HG03045 (cell line): ENCODE data around the gene GRIP1.

Source experiments
- ATAC-seq: cut with Tn5 transposase; IDR thresholded peaks from one replicate; pipeline ENCODE4 v1.9.1; 2021; ENCODE audit warnings: mild to moderate bottlenecking, moderate library complexity; ENCODE audit not compliant: unreplicated experiment

Gene GRIP1

GRCh38 chr12:66692986-66693385, 14.1 kb upstream of the GRIP1 start:
- ATAC-seq: no peak

DNA sequence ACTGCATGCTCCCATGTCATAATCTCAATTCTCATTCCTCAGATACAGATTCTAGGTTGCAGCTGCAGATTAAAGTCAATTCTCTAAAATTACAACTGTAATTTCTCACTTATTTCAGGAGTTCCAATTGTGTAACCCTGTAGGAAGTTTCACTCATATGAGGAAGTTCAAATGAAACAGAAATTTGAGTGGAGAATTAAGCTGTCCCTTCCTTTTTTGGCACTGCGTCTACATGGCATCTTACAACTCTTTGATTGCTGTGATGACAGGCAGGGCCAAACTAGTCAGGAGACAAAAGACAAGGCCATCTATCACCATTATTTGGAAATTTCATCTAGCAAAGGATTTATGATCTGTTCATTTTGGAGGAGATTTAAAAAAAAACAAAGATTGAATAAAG, 13.3 kb upstream of the GRIP1 start:
- no peak for ATAC-seq

- ATAC-seq: peak; percentile 75
These were observed 10.1 kb upstream of the GRIP1 start for GRCh38 chr12:66688846-66689439.

DNA sequence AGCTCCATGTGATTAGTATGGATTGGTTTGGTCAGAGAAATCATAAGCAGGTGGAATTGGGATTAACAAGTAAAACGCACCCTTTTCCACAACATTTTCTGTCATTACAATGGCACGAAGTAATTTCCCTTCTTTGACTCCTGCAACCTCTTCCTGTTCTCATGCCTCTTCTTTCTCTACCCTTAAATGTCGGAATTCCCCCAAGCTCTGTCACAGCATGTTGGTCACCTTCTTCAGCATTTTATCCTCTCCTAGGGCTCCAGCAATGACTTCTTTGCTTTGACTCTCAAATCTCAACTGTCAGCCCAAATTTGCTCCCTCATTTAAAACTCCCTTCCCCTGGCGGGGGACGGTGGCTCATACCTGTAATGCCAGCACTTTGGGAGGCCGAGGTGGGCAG, 5.3 kb upstream of the GRIP1 start:
- no peak for ATAC-seq

- no peak for ATAC-seq
These were observed 4.9 kb upstream of the GRIP1 start for GRCh38 chr12:66683822-66684221.

DNA sequence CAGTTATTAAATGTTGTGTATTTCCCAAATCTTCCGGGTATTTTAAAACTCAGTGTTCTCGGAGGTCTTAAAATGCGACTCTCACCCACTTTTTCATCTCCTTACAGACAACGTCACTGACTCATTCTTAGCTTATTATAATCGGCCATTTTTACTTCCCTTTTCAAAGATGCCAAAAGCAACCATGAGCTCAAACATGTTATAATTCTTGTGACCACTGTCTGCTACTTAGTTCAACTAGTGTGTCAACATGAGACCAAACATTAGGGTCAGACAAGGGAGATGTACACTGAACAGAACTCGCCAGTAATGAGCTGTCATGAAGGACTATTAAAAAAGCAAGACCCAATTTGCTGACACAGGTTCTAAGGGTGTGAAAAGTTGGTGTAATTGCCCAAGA, 4.2 kb upstream of the GRIP1 start:
- no peak for ATAC-seq

DNA sequence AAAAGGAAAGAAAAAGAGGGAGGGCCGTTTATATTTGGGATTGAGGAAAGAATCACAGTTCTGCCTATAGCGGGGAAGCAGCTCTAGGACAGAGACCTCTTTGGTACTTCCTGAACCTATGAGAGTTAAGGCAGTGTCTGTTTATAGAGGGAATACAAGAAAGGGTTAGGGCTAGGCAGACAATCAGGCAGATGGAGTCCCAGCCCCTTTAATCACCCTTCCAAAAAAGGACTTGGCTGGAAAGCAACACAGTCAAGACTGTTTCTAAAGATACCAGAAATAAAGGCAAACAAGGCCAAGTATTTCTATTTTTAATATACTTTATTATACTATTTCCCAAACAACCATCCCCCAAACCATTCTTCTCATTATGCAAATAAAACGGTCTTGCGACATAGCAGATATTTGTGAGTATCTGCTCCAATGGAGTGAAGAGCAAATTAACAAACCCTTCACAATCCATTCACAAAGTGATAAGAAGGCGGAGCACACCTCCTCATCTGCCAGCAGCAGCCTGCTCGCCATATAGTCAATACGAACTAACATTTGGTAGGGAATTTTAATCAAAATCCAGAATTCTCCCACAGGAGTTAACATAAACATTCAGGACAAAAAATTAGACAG, 697 bp upstream of the GRIP1 start:
- no peak for ATAC-seq

GRCh38 chr12:66676241-66676640, 2.6 kb downstream of the GRIP1 start:
- no peak for ATAC-seq

DNA sequence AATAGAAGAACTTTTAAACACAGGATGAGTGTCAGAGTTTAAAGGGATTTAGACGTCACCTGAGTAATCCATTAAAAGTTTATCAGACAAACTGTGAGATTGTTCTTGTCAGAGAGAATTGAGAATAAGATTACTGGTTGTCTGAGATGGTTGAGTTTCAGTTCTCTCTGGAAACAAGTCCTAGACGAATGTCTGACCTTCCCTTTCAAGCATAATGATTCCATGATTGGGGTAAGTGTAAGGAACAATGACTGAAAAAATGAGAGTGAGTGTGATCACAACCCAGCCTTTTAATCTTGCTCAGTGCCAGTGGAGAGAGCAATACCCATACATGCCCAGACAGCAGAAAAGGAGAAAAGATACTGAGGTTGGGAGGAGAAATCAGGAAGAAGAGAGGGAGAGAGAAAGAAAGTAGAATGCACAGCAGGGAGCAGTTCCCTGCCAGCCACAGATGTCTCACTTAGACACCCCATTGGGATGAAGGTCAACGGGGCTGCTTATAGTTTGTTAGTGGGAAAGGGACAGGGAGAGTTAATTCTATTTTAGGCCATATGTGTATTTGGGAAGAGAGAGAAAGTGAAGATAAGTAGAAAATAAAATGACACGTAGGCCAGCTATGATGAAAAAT, 4.3 kb downstream of the GRIP1 start:
- no peak for ATAC-seq

- no peak for ATAC-seq
These were observed 9.3 kb downstream of the GRIP1 start for GRCh38 chr12:66669541-66669940.

DNA sequence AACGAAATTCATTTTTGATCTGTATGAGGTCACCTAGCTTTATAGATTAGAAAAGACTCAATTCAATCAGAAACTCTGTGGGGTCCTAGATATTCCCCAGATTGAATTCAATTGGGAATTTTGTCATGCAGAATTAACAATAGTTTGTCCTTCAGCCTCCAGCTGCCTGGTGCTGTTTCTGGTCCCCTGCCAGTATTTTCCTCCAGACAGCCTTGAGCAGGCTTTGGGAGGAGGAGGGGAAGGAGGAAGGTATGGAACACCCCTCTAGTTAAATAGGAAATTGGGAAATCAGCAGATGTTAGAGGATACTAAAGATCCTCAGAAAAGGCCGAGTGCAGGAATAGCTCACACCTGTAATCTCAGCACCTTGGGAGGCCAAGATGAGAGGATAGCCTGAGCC, 10.6 kb downstream of the GRIP1 start:
- ATAC-seq: no peak

DNA sequence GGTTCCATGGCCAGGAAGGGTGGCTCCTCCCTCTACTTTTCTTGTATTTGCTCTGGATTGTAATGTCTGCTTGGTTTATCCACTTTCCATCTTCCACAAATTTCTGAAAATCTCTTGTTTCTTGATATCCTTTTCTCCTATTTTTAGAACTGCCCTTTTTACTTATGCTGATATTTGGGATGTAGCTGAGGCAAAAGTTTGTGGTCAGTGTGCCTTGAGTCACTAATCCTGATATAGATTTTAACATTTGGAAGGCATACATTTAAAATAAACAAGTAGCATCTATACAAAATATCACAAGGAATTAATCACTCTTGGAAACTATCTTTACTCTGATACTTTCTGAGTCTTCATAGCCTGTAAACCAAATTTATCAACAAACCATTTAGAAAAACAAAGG, 11.0 kb downstream of the GRIP1 start:
- ATAC-seq: no peak

DNA sequence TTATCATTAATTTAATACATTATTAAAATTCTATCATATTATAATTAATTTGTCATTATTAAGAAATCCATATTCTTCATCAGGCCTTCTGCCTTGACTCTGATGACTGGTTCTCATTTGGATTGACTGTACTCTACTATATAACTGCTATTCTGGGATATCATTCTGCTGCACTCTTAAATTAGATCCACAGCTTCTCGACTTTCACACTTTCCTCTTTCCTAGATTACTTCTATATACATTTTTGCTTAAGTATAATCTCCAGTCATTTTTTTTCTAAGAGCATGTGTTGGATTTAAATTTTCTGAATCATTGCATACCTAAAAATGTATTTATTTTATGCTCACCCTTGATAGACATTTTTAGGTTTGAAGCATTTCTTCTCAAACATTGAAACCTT, 12.4 kb downstream of the GRIP1 start:
- no peak for ATAC-seq

DNA sequence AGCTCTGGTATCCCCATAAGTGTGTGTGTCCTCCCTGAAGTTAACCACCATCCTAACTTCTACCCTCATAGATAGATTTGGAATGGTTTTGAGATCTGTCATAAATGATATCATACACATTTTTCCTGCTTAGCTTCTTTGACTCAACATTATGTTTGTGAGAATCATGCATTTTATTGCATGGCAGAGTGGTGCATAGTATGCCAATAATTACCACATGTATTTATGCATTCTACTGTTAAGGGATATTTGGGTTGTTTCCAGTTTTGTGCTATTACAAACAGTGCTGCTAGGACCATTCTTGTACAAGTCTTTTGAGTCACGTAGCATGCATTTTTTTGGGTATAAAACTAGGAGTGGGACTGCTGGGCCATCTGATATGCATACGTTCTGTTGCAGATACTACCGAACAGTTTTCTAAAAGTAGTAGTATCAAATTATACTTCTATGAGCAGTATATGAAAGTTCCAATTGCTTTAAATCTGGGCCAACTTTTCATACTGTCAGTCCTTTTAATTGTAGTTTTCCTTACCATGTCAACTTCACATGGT, 13.4 kb downstream of the GRIP1 start:
- ATAC-seq: no peak

GRCh38 chr12:66664076-66664475, 14.8 kb downstream of the GRIP1 start:
- ATAC-seq: no peak

GRCh38 chr12:66663611-66664010, 15.3 kb downstream of the GRIP1 start:
- no peak for ATAC-seq

DNA sequence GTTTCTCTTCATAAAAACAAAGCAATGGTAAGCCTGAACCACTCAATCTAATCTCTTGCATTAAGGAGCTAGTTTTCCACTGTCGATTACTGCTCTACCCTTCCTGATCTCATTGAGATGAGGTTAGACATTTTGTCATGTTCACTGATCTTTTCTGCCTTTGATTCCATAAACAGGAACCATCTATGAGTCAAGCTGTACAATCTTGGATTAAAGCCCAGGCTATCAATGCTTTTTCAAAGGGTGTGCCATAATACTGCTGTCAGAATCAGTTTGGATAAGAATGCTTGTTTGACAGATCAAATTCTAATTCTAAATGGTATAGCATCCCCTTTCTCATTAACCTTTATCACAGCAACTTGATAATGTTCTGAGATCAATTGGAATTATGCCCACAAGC, 16.1 kb downstream of the GRIP1 start:
- ATAC-seq: no peak

DNA sequence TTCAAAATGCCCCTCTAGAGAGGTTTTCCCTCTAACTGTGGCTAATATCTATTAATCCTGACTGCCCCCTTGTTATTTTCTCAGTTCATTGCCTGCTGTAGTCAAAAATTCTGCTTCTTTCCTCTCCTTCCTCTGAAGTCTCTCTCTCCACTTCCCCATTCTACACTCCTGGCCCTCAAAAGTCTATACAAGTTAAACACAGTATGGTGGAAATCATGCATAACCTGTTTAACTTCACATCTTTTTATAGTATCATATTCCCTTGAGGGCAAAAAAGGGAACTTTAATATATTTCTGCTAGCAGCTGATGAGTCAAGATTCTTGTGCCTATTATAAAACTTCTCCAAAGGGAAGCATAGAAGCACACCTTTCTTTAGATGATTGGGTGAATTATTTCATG, 16.7 kb downstream of the GRIP1 start:
- ATAC-seq: no peak

DNA sequence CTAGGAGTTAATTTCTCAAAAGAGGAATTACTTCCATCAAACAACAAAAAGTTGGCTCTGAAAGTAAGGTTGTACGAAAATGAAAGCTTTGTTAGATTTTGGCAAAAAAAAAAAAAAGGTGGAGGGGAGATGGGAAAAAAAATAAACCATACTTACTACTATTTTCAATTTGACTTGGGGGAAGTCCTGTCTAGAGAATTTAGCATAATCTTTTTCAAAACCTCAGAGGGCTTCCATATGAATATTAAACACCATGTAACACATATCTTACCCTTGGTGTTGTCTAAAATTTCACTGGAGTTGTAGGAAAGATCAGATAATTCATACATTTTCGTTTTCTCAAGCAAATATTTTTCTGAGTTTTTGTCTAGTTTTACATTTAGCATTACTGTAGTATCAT, 17.5 kb downstream of the GRIP1 start:
- no peak for ATAC-seq

DNA sequence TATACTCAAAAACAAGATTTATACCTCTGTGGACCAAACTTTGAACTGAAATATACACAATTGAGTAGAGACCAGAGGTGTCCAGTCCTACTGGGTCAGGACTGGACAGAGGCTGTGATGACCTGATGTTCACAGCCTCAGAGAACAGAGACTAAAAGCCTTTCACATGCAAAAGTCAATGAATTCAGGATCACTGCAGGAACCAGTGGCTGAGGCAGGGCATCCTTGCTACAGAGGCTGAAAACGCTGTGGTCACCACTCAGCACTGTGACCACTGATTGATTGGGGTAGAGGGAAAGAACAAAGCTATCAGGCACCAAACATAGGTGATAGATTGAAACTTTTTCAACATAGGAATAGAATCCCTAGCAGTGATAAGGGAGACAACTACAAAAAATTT, 25.1 kb downstream of the GRIP1 start:
- no peak for ATAC-seq

GRCh38 chr12:66648033-66648735, 30.7 kb downstream of the GRIP1 start:
- ATAC-seq: no peak
